ENCODE results near the gene MAP7.

- no peak for TF ChIP-seq POLR2A (IDR thresholded peaks at IDR 0.05; ENCODE audit: low read depth, low read length)
- no peak for TF ChIP-seq POLR2AphosphoS5 (IDR thresholded peaks at IDR 0.05; ENCODE audit: low read depth, low read length)
Measured at GRCh38 chr6:136546331-136546730, 3.9 kb downstream of the MAP7 start.

Data from GM12892 (cell line).